Gastrocnemius medialis (tissue), 4 donors: Measurements from ENCODE around the gene CFAP206.

Experiments
- POLR2A ChIP-seq, 2 donors: fragments of 450-650 bp; IDR thresholded peaks; one replicate each; pipeline ENCODE4 v1.6.1; 2017; ENCODE audit warnings: antibody characterized with exemption in 2 of 2, mild to moderate bottlenecking in 2 of 2, moderate library complexity in 2 of 2
- TF ChIP-seq, protein P1 (sequence below), 5 experiments: fragments of 450-650 bp in 3 of 5; fragments of 200-600 bp in 2 of 5; sonication (generic) in 2 of 5; IDR thresholded peaks in 4 of 5; conservative IDR thresholded peaks in 1 of 5; 1 replicate in 4 of 5; 2 replicates in 1 of 5; pipeline ENCODE4 v1.5.1; 2016 to 2019; ENCODE audit warnings: antibody characterized with exemption in 5 of 5, mild to moderate bottlenecking in 3 of 5, moderate library complexity in 3 of 5

DNA sequence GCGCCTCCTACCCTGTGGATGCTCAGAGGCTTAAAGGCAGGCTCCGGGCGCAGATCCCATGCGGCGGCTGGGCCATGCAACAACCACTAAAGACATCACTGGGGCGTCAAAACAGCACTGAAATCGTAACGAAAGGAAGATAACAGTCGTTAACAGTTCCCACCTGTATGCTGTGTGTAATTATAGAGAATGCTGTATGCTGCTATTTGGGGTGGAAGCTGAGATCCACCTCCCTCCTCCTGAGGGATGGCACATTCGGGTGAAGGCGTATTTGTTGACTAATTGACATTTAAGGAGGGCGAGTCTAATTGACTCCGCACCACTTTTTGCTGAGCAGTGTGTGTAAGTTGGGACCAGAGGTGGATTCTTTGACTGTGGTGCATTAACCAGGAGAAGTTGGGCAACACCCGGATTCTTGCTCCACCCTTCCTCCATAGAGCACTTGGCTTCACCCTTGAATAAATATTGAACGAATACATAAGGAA is 65.7 kb downstream of the CFAP206 start:
- TF ChIP-seq, protein P1, sequence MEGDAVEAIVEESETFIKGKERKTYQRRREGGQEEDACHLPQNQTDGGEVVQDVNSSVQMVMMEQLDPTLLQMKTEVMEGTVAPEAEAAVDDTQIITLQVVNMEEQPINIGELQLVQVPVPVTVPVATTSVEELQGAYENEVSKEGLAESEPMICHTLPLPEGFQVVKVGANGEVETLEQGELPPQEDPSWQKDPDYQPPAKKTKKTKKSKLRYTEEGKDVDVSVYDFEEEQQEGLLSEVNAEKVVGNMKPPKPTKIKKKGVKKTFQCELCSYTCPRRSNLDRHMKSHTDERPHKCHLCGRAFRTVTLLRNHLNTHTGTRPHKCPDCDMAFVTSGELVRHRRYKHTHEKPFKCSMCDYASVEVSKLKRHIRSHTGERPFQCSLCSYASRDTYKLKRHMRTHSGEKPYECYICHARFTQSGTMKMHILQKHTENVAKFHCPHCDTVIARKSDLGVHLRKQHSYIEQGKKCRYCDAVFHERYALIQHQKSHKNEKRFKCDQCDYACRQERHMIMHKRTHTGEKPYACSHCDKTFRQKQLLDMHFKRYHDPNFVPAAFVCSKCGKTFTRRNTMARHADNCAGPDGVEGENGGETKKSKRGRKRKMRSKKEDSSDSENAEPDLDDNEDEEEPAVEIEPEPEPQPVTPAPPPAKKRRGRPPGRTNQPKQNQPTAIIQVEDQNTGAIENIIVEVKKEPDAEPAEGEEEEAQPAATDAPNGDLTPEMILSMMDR (IDR thresholded peaks at IDR 0.05 in 4 of 5, conservative IDR thresholded peaks at IDR 0.05 in 1 of 5), result no peak
- TF ChIP-seq POLR2A (IDR thresholded peaks at IDR 0.05), result no peak
